ENCODE measurements around the gene NELL1.

DNA sequence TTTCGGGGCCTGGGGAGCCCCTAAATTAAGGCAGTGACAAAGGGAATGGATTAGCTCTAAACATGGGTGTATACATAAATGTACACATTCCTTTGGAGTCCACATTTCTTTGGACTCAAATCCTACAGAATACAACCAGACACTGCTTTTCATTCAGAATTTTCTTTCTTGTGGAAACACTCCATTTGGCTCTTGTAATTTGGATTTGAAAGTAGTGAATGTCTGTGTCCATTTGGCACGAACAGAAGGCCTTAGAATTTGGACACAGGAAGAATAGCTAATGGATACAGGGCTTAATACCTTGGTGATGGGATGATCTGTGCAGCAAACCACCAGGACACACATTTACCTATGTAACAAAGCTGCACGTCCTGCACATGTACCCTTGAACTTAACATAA is 399.5 kb downstream of the NELL1 start:
- TF ChIP-seq, protein P1, sequence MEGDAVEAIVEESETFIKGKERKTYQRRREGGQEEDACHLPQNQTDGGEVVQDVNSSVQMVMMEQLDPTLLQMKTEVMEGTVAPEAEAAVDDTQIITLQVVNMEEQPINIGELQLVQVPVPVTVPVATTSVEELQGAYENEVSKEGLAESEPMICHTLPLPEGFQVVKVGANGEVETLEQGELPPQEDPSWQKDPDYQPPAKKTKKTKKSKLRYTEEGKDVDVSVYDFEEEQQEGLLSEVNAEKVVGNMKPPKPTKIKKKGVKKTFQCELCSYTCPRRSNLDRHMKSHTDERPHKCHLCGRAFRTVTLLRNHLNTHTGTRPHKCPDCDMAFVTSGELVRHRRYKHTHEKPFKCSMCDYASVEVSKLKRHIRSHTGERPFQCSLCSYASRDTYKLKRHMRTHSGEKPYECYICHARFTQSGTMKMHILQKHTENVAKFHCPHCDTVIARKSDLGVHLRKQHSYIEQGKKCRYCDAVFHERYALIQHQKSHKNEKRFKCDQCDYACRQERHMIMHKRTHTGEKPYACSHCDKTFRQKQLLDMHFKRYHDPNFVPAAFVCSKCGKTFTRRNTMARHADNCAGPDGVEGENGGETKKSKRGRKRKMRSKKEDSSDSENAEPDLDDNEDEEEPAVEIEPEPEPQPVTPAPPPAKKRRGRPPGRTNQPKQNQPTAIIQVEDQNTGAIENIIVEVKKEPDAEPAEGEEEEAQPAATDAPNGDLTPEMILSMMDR (IDR thresholded peaks at IDR 0.05) = no peak
- TF ChIP-seq POLR2A (IDR thresholded peaks at IDR 0.05) (no peak), EP300 (IDR thresholded peaks at IDR 0.05) (no peak), POLR2AphosphoS5 (IDR thresholded peaks at IDR 0.05) (no peak)

Data from upper lobe of left lung (tissue), 4 donors.